GM21723 (cell line): ENCODE data around the gene YBX2.

Source experiments
- ATAC-seq: cut with Tn5 transposase; IDR thresholded peaks from one replicate; pipeline ENCODE4 v1.9.1; 2021; ENCODE audit warnings: mild to moderate bottlenecking, moderate library complexity; ENCODE audit not compliant: unreplicated experiment

Gene YBX2

GRCh38 chr17:7280519-7281073 lies 13.8 kb downstream of the YBX2 start:
- ATAC-seq = peak; percentile 57

GRCh38 chr17:7279448-7279847 lies 15.0 kb downstream of the YBX2 start:
- ATAC-seq = no peak

- ATAC-seq = no peak
Measured at GRCh38 chr17:7266784-7267183, 27.7 kb downstream of the YBX2 start.

GRCh38 chr17:7263801-7264078 lies 30.7 kb downstream of the YBX2 start:
- ATAC-seq = no peak

- ATAC-seq = no peak
Measured at GRCh38 chr17:7262935-7263800, 31.3 kb downstream of the YBX2 start.

- ATAC-seq = no peak
Measured at GRCh38 chr17:7262192-7262934, 32.1 kb downstream of the YBX2 start, which contains the start of gene CLDN7. Gene CLDN7, minus strand, starts transcription at chr17:7262478. Its CDS starts 435 bp downstream, at chr17:7262043.

GRCh38 chr17:7261379-7262191 lies 32.9 kb downstream of the YBX2 start:
- no peak for ATAC-seq

GRCh38 chr17:7260651-7261378 lies 33.6 kb downstream of the YBX2 start:
- no peak for ATAC-seq

GRCh38 chr17:7260151-7260550 lies 34.3 kb downstream of the YBX2 start:
- no peak for ATAC-seq

GRCh38 chr17:7259555-7259889 lies 34.9 kb downstream of the YBX2 start:
- ATAC-seq = no peak

- ATAC-seq = no peak
Measured at GRCh38 chr17:7258731-7259554, 35.5 kb downstream of the YBX2 start.

GRCh38 chr17:7256766-7257456 lies 37.5 kb downstream of the YBX2 start:
- no peak for ATAC-seq

GRCh38 chr17:7254511-7254910 lies 39.9 kb downstream of the YBX2 start:
- no peak for ATAC-seq

GRCh38 chr17:7253082-7253481 lies 41.4 kb downstream of the YBX2 start:
- ATAC-seq = no peak

GRCh38 chr17:7252176-7253043 lies 42.0 kb downstream of the YBX2 start, which contains the start of gene ELP5:
Gene ELP5, plus strand, starts transcription at chr17:7252215. Its CDS starts 336 bp downstream, at chr17:7252551.
- ATAC-seq = peak; percentile 52

- ATAC-seq = peak; percentile 89
Measured at GRCh38 chr17:7251661-7252175, 42.7 kb downstream of the YBX2 start, which contains the start of gene CTDNEP1. Gene CTDNEP1, minus strand, starts transcription at chr17:7251734. Its CDS starts 438 bp downstream, at chr17:7251296.
